ENCODE data around the gene LUC7L. TPM values are rescaled to one million over a fixed set of nuclear protein-coding genes. Genes with fewer than 3 reads are reported as not detected.

Gene LUC7L
- total and polyA plus RNA-seq, 2 of the 8 experiments (the other 6 are each of a cell fraction or from before 2014, with no cell fraction given), result 49.7 to 129 TPM

DNA sequence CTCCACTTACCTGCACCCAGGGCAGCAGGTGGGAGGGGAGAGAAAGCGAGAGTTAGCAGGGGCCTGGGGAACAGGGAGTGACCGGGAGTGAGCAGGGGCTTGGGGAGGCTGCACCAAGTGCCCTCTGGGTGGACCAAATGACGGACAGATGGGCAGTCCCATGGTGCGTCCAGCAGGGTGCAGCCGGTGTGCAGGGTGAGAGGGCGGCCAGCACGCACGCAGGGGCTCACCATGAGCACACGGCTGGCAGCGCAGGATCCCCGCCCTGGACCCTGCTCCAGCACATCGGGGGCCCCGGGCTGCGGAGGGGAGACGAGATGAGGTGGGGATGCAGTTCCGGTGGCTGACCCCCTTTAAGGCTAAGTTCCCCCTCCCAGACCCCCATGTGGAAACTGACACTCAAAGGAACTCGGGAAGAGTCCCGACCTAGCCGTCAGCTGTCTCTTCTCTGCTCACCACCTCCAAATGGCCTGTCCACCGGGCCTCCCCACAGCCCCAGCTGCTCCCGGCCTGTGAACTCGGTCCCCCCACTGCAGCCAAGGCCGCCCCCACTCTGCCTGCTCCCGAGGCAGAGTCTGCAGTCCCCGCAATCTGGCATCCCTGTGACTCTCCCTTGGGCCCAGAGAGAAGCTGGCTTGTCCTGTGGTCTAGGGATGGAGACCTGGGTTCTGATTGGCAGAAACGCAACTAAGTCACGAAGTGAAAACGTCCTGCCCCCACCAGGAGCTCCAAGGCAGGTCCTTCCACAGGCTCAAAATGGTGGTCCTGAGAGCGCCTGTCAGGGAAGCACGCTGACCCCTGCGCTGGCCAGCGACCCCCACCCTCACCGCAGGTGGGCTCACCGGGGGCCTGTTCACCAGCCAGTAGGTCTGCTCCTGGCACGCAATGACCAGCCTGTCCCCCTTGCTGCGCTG lies 43.6 kb upstream of the LUC7L start:
- no peak overlapping the region for H2BK5ac ChIP-seq (ENCODE audit: low read depth, low read length)
- H2BK12ac ChIP-seq (ENCODE audit: low read depth, low read length), result no peak overlapping the region
- H3K14ac ChIP-seq (ENCODE audit: insufficient read length), result no peak overlapping the region
- ChIA-PET POLR2A (ENCODE audit: partially characterized antibody) (interaction anchor here (0.9 kb wide), 1 partner anchor 43 kb away, joined by 4 read pairs; the partner anchor contains the start of gene LUC7L), CTCF (ENCODE audit: partially characterized antibody) (interaction anchor here (1.2 kb wide), 1 partner anchor 207 kb away, joined by 3 read pairs; no protein-coding TSS in a partner anchor)
- H4K91ac ChIP-seq (replicated peaks; ENCODE audit: insufficient read length, low read length), result no peak overlapping the region
- H4K20me1 ChIP-seq (replicated peaks in 1 of 2; ENCODE audit: control insufficient read depth in 1 of 2, insufficient read depth in 2 of 2, low read length in 2 of 2), result peaks cover 0 to 4% of the 10 kb centered on the region in 2 experiments
- H2AK5ac ChIP-seq (ENCODE audit: low read depth, low read length), result no peak overlapping the region
- WGBS, 2 experiments (ENCODE audit: extremely low coverage in 1 of 2, insufficient coverage in 1 of 2, insufficient read length in 1 of 2, insufficient replicate concordance in 2 of 2, low coverage in 1 of 2, low lambda C conversion rate in 2 of 2, missing lambda C conversion rate in 1 of 2), result 91% methylated on average over 27 of the region's 36 CpGs; no CpG with 5 or more reads in 1 of the 2 experiments
- H3K79me2 ChIP-seq (ENCODE audit: control insufficient read depth in 1 of 2, insufficient read depth in 2 of 2, low read length in 2 of 2), result no peaks in the 10 kb centered on the region
- H3K4me3 ChIP-seq (ENCODE audit: extremely low read depth in 1 of 4, insufficient read depth in 2 of 4, low read depth in 3 of 4, low read length in 4 of 4), result no peak overlapping the region
- DNase-seq (ENCODE audit: low read depth in 1 of 2, low spot score in 2 of 2) (no peak), FAIRE-seq (no peak)
- H2AFZ ChIP-seq (ENCODE audit: low read length), result no peak overlapping the region
- H2BK20ac ChIP-seq (ENCODE audit: low read length), result no peak overlapping the region
- no peak overlapping the region for H4K8ac ChIP-seq (ENCODE audit: extremely low read depth, insufficient read depth, low read length)
- H2BK15ac ChIP-seq (ENCODE audit: low read length), result no peak overlapping the region
- no peaks in the 10 kb centered on the region for H3K79me1 ChIP-seq (ENCODE audit: low read depth, low read length)
- H3K23ac ChIP-seq (ENCODE audit: insufficient read length), result no peak overlapping the region
- no peak overlapping the region for H2BK120ac ChIP-seq (replicated peaks; ENCODE audit: low read depth, low read length)
- H3K27me3 ChIP-seq (replicated peaks in 1 of 4; ENCODE audit: control insufficient read depth in 3 of 4, extremely low read depth in 1 of 4, insufficient read depth in 3 of 4, low read length in 3 of 4), result peaks cover 7 to 26% (median 22%) of the 10 kb centered on the region in 4 experiments; a peak in 6 of 7 replicates
- peaks cover 5% of the 10 kb centered on the region; the same call in 1 of the 2 replicates for H3K23me2 ChIP-seq (ENCODE audit: low read depth, low read length)
- H3K4me2 ChIP-seq (ENCODE audit: insufficient read depth in 1 of 2, low read depth in 2 of 2, low read length in 2 of 2), result no peak overlapping the region
- no peak overlapping the region for H3K4ac ChIP-seq (replicated peaks; ENCODE audit: insufficient read length, low read depth, low read length)
- H3K27ac ChIP-seq (ENCODE audit: low read depth, low read length), result no peak overlapping the region
- H3K9me3 ChIP-seq (ENCODE audit: insufficient read depth in 2 of 2, low read depth in 1 of 2, low read length in 1 of 2), result no peaks in the 10 kb centered on the region
- H3K18ac ChIP-seq (ENCODE audit: extremely low read depth, low read length), result no peak overlapping the region
- no peak overlapping the region for H3K56ac ChIP-seq (replicated peaks; ENCODE audit: insufficient read length, low read depth, low read length)
- no peak overlapping the region for H4K5ac ChIP-seq (ENCODE audit: insufficient read length, low read depth, low read length)
- no peaks in the 10 kb centered on the region for H3K36me3 ChIP-seq (ENCODE audit: control insufficient read depth in 2 of 4, insufficient read depth in 4 of 4, low read length in 3 of 4)
- H3K4me1 ChIP-seq (replicated peaks in 1 of 4; ENCODE audit: control insufficient read depth in 3 of 4, insufficient read depth in 4 of 4, low read length in 3 of 4), result peaks cover 0 to 6% (median 4%) of the 10 kb centered on the region in 4 experiments; a peak in 4 of 7 replicates
- H3K9ac ChIP-seq (replicated peaks in 1 of 4; ENCODE audit: extremely low read depth in 1 of 4, low read depth in 3 of 4, low read length in 3 of 4), result no peak overlapping the region
- no peak for TF ChIP-seq SP2 (IDR thresholded peaks at IDR 0.05; ENCODE audit: low read length)
- no peak for TF ChIP-seq SUZ12 (IDR thresholded peaks at IDR 0.05; ENCODE audit: low read length)
- no peak for TF ChIP-seq TCF12 (IDR thresholded peaks at IDR 0.05; ENCODE audit: low read depth, low read length)
- no peak for TF ChIP-seq MAX (IDR thresholded peaks at IDR 0.05)
- TF ChIP-seq SP4 (IDR thresholded peaks at IDR 0.05; ENCODE audit: low read length), result no peak
- no peak for TF ChIP-seq CHD2 (IDR thresholded peaks at IDR 0.05; ENCODE audit: low read length)
- TF ChIP-seq SIX5 (IDR thresholded peaks at IDR 0.05; ENCODE audit: low read depth, low read length), result no peak
- TF ChIP-seq NANOG (IDR thresholded peaks at IDR 0.05; ENCODE audit: insufficient read depth, low read depth, low read length, poor library complexity, severe bottlenecking), result no peak
- no peak for TF ChIP-seq BRCA1 (IDR thresholded peaks at IDR 0.05; ENCODE audit: low read depth, low read length)
- TF ChIP-seq JUND (IDR thresholded peaks at IDR 0.05; ENCODE audit: low read length), result no peak
- TF ChIP-seq KDM4A (IDR thresholded peaks at IDR 0.05; ENCODE audit: low read depth, low read length, severe bottlenecking), result no peak
- no peak for TF ChIP-seq POU5F1 (IDR thresholded peaks at IDR 0.05; ENCODE audit: low read depth, low read length)
- TF ChIP-seq SRF (IDR thresholded peaks at IDR 0.05; ENCODE audit: low read depth, low read length), result no peak
